Neural progenitor cell (in vitro differentiated cells): Measurements from ENCODE around the gene ARFRP1.

Experiments used
- EZH2 ChIP-seq: fragments of 200-600 bp; sonication (generic); IDR thresholded peaks from 2 replicates; pipeline ENCODE4 v1.6.1; 2017; ENCODE audit warnings: antibody characterized with exemption, mild to moderate bottlenecking, moderate library complexity
- EZH2phosphoT487 ChIP-seq: fragments of 200-600 bp; sonication (generic); IDR thresholded peaks from 2 replicates; pipeline ENCODE4 v1.6.1; 2017; ENCODE audit warnings: antibody characterized with exemption

GRCh38 chr20:63737695-63737944 lies 29.8 kb upstream of the ARFRP1 start:
- TF ChIP-seq EZH2 = no peak
- no peak for TF ChIP-seq EZH2phosphoT487
